Upper lobe of left lung (tissue), 6 donors: ENCODE data around the gene PELI2. TPM values are rescaled to one million over a fixed set of nuclear protein-coding genes. Genes with fewer than 3 reads are reported as not detected.

Source experiments
- ATAC-seq, 2 donors: fragments of 200-7000 bp; cut with Tn5 transposase; one replicate each; pipeline ENCODE4 v1.9.1; 2022; ENCODE audit warnings: mild to moderate bottlenecking in 2 of 2, moderate library complexity in 2 of 2; ENCODE audit not compliant: low FRiP score in 2 of 2
- DNase-seq, 2 donors: peaks; one replicate each; pipeline ENCODE4 v3.0.0-alpha.2; 2019 to 2020
- H3K27ac ChIP-seq, 4 donors: fragments of 200-600 bp; sonication (generic); one replicate each; pipeline ENCODE4 v1.5.1; 2016 to 2019
- H3K27me3 ChIP-seq, 4 donors: fragments of 200-600 bp; sonication (generic); one replicate each; pipeline ENCODE4 v1.5.1; 2017 to 2019
- H3K36me3 ChIP-seq, 4 donors: fragments of 200-600 bp; sonication (generic); one replicate each; pipeline ENCODE4 v1.5.1; 2016 to 2019
- H3K4me1 ChIP-seq, 4 donors: fragments of 200-600 bp; sonication (generic); one replicate each; pipeline ENCODE4 v1.5.1; 2018 to 2019
- H3K4me3 ChIP-seq, 4 donors: fragments of 200-600 bp; sonication (generic); one replicate each; pipeline ENCODE4 v1.5.1; 2017 to 2019; ENCODE audit warnings: mild to moderate bottlenecking in 2 of 4, moderate library complexity in 1 of 4
- H3K9me3 ChIP-seq, 4 donors: fragments of 200-600 bp; sonication (generic); one replicate each; pipeline ENCODE4 v1.5.1; 2018 to 2019
- EP300 ChIP-seq, 4 donors: sonication (generic); formaldehyde crosslinking; IDR thresholded peaks; one replicate each; pipeline ENCODE4 v1.5.1; 2017; ENCODE audit warnings: antibody characterized with exemption in 4 of 4, control low read depth in 2 of 4
- POLR2A ChIP-seq, 4 donors: fragments of 450-650 bp; IDR thresholded peaks; one replicate each; pipeline ENCODE4 v1.5.1; 2016 to 2017; ENCODE audit warnings: antibody characterized with exemption in 4 of 4, mild to moderate bottlenecking in 2 of 4
- POLR2AphosphoS5 ChIP-seq, 2 donors: sonication (generic); formaldehyde crosslinking; IDR thresholded peaks; one replicate each; pipeline ENCODE4 v1.5.1; 2017; ENCODE audit warnings: antibody characterized with exemption in 2 of 2
- WGBS, 2 donors: methylation state at CpG; one replicate each; pipeline ENCODE4 v1.1.5; 2017 to 2018; 5-methylcytosine and 5-hydroxymethylcytosine counted together
- total RNA-seq, 6 donors: library from RNA; depleted of rRNA in 4 of 6; stranded (reverse); fragments of >200 nt in 4 of 6; gene quantifications; one replicate each; pipeline versions ENCODE4 v1.1.0 to v1.2.1, GENCODE V29; 2016 to 2021
- TF ChIP-seq, protein P1 (sequence below), 6 experiments: fragments of 450-650 bp in 4 of 6; fragments of 200-600 bp in 2 of 6; sonication (generic) in 2 of 6; IDR thresholded peaks; one replicate each; pipeline ENCODE4 v1.5.1; 2016 to 2019; ENCODE audit warnings: antibody characterized with exemption in 6 of 6
- donor health status: DM: no; HTN: no; CAD: no; lungs with moderate emphysema.
- donor health status: DM: no; HTN: yes; CAD: no; lungs with severe emphysema.

Gene PELI2
- total RNA-seq, 6 donors from 2014 or later = 9.0 to 21.6 (median 17.9) TPM

DNA sequence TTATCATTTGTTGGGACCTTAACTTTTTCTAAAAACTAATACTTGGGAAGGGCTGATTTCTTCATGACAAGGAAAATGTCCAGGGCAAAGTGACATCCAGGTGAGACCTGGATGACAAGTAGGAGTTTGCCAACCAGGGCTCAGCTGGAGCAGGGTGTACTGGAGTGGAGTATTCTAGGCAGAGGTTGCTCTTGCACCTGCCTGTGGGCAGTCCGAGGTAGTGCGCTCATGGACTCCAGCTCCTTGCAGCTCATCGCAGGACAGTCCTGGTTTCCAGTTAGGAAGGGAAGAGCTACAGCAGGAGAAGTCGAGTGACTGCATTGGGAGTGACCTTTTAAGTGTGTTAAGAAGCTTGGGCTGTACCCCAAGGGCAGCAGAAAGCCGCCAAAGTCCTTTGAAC lies 175.9 kb downstream of the PELI2 start:
- WGBS, 2 donors = 94 to 100% methylated on average over 4 to 5 of the region's 5 CpGs
- H3K36me3 ChIP-seq = peaks cover 10 to 32% (median 13%) of the 10 kb centered on the region in 4 donors
- H3K27ac ChIP-seq = no peak overlapping the region
- no peak overlapping the region for H3K4me3 ChIP-seq
- TF ChIP-seq POLR2AphosphoS5 (IDR thresholded peaks at IDR 0.05) (no peak), POLR2A (IDR thresholded peaks at IDR 0.05) (no peak), EP300 (IDR thresholded peaks at IDR 0.05) (no peak)
- TF ChIP-seq, protein P1, sequence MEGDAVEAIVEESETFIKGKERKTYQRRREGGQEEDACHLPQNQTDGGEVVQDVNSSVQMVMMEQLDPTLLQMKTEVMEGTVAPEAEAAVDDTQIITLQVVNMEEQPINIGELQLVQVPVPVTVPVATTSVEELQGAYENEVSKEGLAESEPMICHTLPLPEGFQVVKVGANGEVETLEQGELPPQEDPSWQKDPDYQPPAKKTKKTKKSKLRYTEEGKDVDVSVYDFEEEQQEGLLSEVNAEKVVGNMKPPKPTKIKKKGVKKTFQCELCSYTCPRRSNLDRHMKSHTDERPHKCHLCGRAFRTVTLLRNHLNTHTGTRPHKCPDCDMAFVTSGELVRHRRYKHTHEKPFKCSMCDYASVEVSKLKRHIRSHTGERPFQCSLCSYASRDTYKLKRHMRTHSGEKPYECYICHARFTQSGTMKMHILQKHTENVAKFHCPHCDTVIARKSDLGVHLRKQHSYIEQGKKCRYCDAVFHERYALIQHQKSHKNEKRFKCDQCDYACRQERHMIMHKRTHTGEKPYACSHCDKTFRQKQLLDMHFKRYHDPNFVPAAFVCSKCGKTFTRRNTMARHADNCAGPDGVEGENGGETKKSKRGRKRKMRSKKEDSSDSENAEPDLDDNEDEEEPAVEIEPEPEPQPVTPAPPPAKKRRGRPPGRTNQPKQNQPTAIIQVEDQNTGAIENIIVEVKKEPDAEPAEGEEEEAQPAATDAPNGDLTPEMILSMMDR (IDR thresholded peaks at IDR 0.05) = peak in 1 of 6 experiments; percentile 29
- no peak for ATAC-seq
- no peaks in the 10 kb centered on the region for H3K4me1 ChIP-seq
- no peaks in the 10 kb centered on the region for H3K9me3 ChIP-seq
- no peaks in the 10 kb centered on the region for H3K27me3 ChIP-seq
- DNase-seq = no peak

DNA sequence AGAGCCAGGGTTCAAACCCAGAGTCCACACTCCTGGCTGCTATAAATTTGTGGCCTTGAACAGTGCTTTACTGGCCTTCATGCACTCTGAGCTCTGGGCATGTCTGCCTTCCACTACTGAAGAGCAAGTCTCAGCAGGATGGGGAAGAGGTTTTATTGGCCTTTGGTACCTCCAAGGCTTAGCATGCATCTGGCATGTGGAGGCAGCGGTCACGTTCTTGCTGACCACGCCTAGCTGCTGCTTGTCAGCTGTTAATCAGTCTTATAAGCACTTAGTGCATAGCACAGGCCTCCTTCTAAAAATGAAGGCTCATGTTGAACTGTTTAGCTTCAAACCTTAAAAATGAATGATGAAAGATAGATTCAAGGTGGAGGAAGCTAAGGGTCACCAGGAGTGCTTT lies 177.5 kb downstream of the PELI2 start:
- WGBS, 2 donors = 68 to 90% methylated on average over 3 of the region's 3 CpGs
- Histone ChIP-seq H3K4me1 (no peaks in the 10 kb centered on the region), H3K4me3 (no peak overlapping the region), H3K27ac (no peak overlapping the region), H3K36me3 (peaks cover 3 to 24% (median 5%) of the 10 kb centered on the region in 4 donors), H3K9me3 (no peaks in the 10 kb centered on the region), H3K27me3 (no peaks in the 10 kb centered on the region)
- ATAC-seq (no peak), DNase-seq (no peak)
- no peak for TF ChIP-seq POLR2A (IDR thresholded peaks at IDR 0.05)

DNA sequence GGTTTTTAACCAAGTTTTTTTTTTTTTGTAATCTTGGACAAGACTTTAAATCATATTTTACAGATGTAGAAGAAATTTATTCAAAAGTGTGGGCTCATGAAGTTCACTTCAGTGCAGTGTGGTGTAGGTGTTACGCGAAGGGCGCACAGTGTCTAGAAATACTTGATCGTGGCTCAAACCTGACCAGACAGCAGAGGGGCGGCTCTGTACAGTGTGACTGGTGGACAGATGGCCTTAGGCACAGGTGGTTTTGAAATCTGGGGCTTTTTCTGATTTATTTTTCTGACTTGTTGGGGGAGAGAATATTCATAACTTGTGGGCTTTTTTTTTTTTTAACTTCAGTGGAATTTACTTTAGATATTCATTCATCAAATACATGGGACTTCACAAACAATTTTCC lies 179.2 kb downstream of the PELI2 start:
- WGBS, 2 donors = 96 to 98% methylated on average over 5 of the region's 5 CpGs
- no peaks in the 10 kb centered on the region for H3K4me1 ChIP-seq
- no peaks in the 10 kb centered on the region for H3K27me3 ChIP-seq
- peaks cover 0 to 13% (median 4%) of the 10 kb centered on the region in 4 donors for H3K36me3 ChIP-seq
- TF ChIP-seq POLR2A (IDR thresholded peaks at IDR 0.05) = no peak
- TF ChIP-seq EP300 (IDR thresholded peaks at IDR 0.05) = no peak
- TF ChIP-seq POLR2AphosphoS5 (IDR thresholded peaks at IDR 0.05) = no peak
- TF ChIP-seq, protein P1 (IDR thresholded peaks at IDR 0.05) = no peak
- H3K27ac ChIP-seq = no peak overlapping the region
- H3K9me3 ChIP-seq = no peaks in the 10 kb centered on the region
- no peak for ATAC-seq
- H3K4me3 ChIP-seq = no peak overlapping the region
- no peak for DNase-seq

DNA sequence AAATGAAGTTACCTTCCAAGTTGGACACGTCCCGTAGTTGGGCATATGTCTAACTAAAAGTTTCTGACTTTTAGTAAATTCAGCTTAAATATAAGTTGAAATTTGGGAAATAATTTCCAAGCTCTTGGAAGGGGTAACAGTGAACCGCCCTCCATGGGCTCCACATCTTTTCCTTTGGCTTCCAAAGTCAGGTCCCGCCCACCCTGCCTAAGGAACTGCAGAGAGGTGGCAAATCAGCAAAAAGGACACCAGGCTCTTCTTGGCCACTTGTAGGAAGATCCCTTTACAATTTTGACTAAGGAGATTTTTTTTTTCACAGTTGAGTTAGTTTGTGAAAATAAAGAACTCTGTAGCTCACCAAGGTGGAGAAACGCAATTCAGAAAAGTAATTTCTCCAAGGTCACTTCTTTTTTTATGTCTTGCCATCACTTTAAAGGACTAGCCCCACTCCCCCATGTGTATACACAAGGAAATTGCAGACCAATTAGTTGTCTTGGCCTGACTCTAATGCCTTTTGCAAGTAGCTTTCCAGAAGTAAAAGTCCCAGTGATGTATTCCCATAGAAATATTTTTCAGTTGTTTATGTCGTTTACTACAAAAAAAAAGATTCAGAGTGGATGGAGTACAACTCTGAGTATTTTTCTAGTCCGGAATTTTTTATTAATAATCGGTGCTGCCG lies 181.2 kb downstream of the PELI2 start:
- Histone ChIP-seq H3K36me3 (peaks cover 0 to 13% (median 4%) of the 10 kb centered on the region in 4 donors), H3K27me3 (no peaks in the 10 kb centered on the region), H3K4me1 (no peaks in the 10 kb centered on the region), H3K9me3 (no peaks in the 10 kb centered on the region), H3K4me3 (no peak overlapping the region), H3K27ac (no peak overlapping the region)
- WGBS, 2 donors = 88 to 91% methylated on average over 9 of the region's 9 CpGs
- DNase-seq = no peak
- no peak for ATAC-seq
- no peak for TF ChIP-seq POLR2AphosphoS5 (IDR thresholded peaks at IDR 0.05)
- TF ChIP-seq POLR2A (IDR thresholded peaks at IDR 0.05) = no peak
- TF ChIP-seq, protein P1 (IDR thresholded peaks at IDR 0.05) = no peak
- no peak for TF ChIP-seq EP300 (IDR thresholded peaks at IDR 0.05)

DNA sequence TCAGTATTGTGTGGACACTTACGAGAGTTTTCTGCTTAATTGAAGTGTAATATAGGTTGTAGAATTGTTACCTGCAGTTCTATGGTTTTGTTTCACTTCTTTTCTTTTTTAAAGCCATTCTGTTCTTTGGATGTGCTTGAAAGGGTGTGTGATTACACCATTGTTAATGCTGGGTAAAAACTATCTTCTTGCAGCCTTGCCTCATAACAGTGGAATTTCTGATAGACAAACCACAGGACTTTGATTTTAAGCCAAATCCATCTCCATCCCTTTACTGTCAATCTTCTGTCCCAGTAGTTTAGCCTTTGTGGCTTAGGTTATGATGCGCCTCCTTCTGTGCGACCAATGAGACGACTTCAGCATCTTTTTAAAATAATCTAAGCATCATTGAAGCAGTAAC lies 182.3 kb downstream of the PELI2 start:
- no peak for DNase-seq
- Histone ChIP-seq H3K4me3 (no peak overlapping the region), H3K4me1 (no peaks in the 10 kb centered on the region), H3K27me3 (no peaks in the 10 kb centered on the region), H3K9me3 (no peaks in the 10 kb centered on the region), H3K36me3 (peaks cover 0 to 13% (median 4%) of the 10 kb centered on the region in 4 donors), H3K27ac (no peak overlapping the region)
- TF ChIP-seq EP300 (IDR thresholded peaks at IDR 0.05) = no peak
- TF ChIP-seq POLR2AphosphoS5 (IDR thresholded peaks at IDR 0.05) = no peak
- TF ChIP-seq, protein P1 (IDR thresholded peaks at IDR 0.05) = no peak
- no peak for TF ChIP-seq POLR2A (IDR thresholded peaks at IDR 0.05)
- no peak for ATAC-seq
- 91 to 94% methylated on average over 4 of the region's 4 CpGs for WGBS, 2 donors
